Peyer's patch (tissue), 4 donors: ENCODE results near the gene PCDHB3.

Source experiments
- CTCF ChIP-seq, 6 experiments: fragments of 450-650 bp in 4 of 6; fragments of 200-600 bp in 2 of 6; sonication (generic) in 1 of 6; IDR thresholded peaks; one replicate each; pipeline ENCODE4 v1.5.1; 2017 to 2019; ENCODE audit warnings: antibody characterized with exemption in 6 of 6, mild to moderate bottlenecking in 3 of 6, moderate library complexity in 1 of 6
- POLR2A ChIP-seq, 2 donors: fragments of 450-650 bp; IDR thresholded peaks; one replicate each; pipeline ENCODE4 v1.5.1; 2017; ENCODE audit warnings: antibody characterized with exemption in 2 of 2, mild to moderate bottlenecking in 2 of 2, moderate library complexity in 2 of 2

DNA sequence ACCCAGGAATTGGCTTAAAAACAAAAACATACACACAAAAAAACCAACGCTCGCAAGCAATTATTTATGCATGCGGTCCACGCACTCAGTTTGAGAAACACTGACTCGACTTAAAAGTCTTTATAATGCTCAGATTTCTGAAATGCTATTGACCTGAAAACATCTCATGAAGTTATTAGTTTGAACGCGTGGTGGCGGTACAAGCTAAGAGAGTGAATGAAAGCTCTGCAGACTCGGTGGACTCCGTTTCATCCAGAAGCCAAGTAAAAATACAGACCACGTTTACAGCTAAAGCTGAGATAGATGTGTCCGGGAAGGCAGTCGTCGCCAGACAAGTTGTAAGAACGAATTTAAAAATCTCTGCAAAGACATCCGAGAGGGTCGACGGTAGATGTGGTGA is 49.5 kb downstream of the PCDHB3 start, which contains the start of gene PCDHB6:
- TF ChIP-seq CTCF (IDR thresholded peaks at IDR 0.05): no peak
- TF ChIP-seq POLR2A (IDR thresholded peaks at IDR 0.05): no peak
